Endothelial cell of umbilical vein (primary cell): ENCODE data around the gene TSPAN14.

Experiments used
- EZH2 ChIP-seq: IDR thresholded peaks from 2 replicates; pipeline ENCODE4 v1.6.1; 2012; ENCODE audit warnings: borderline replicate concordance, low read depth, mild to moderate bottlenecking, moderate library complexity, low read length, inconsistent platforms; ENCODE audit not compliant: severe bottlenecking
- JUN ChIP-seq: IDR thresholded peaks from 2 replicates; pipeline ENCODE4 v1.6.1; 2011; ENCODE audit warnings: borderline replicate concordance, low read depth; ENCODE audit not compliant: insufficient read length, insufficient read depth
- MYC ChIP-seq: IDR thresholded peaks from one replicate; pipeline ENCODE4 v1.6.1; 2011; ENCODE audit warnings: mild to moderate bottlenecking, low read depth, low read length
- POLR2AphosphoS5 ChIP-seq: IDR thresholded peaks from 2 replicates; pipeline ENCODE4 v1.6.1; 2012; ENCODE audit warnings: low read depth, mild to moderate bottlenecking, control low read depth, low read length, moderate library complexity; ENCODE audit not compliant: insufficient read depth
- TF ChIP-seq, protein P1 (sequence below), 2 donors: IDR thresholded peaks; 1 replicate in 1 of 2; 2 replicates in 1 of 2; pipeline ENCODE4 v1.5.1; 2011; ENCODE audit warnings: low read length in 2 of 2, mild to moderate bottlenecking in 2 of 2, moderate library complexity in 2 of 2, control low read depth in 1 of 2, inconsistent platforms in 1 of 2, low read depth in 1 of 2; ENCODE audit not compliant: insufficient read depth in 1 of 2; ENCODE audit errors: extremely low read depth in 1 of 2

DNA sequence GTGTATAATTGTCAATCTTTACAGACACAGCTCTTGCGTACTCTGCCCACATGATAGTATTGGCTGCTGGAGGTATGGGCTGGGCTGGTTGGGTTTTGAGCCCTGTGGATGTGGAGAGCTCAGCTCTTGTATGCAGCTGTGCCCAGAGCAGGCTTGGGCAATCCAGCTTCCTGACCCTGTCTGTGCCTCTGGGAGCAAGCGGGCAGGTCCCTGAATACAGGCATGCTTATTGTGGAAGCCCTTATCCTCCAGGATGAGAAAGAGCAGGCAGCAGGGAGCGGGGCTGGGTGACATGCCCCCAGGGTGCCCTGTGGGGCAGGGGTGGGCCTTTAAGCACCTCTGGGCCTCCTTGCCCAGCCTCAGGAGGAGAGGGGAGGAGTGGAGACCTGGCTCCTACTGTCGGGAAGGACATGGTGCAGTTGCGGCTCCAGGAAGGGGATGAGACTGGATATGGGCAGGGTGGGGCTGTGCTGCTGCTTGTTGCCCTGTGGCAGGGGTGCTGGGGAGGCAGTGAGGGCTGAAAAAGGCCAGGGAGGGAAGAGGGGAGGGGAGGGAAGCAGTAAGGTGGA lies 50.9 kb downstream of the TSPAN14 start:
- TF ChIP-seq EZH2: no peak
- no peak for TF ChIP-seq MYC
- TF ChIP-seq, protein P1, sequence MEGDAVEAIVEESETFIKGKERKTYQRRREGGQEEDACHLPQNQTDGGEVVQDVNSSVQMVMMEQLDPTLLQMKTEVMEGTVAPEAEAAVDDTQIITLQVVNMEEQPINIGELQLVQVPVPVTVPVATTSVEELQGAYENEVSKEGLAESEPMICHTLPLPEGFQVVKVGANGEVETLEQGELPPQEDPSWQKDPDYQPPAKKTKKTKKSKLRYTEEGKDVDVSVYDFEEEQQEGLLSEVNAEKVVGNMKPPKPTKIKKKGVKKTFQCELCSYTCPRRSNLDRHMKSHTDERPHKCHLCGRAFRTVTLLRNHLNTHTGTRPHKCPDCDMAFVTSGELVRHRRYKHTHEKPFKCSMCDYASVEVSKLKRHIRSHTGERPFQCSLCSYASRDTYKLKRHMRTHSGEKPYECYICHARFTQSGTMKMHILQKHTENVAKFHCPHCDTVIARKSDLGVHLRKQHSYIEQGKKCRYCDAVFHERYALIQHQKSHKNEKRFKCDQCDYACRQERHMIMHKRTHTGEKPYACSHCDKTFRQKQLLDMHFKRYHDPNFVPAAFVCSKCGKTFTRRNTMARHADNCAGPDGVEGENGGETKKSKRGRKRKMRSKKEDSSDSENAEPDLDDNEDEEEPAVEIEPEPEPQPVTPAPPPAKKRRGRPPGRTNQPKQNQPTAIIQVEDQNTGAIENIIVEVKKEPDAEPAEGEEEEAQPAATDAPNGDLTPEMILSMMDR (IDR thresholded peaks at IDR 0.05; ENCODE audit: extremely low read depth in 1 of 2, insufficient read depth in 1 of 2, low read depth in 1 of 2, low read length in 2 of 2): no peak
- TF ChIP-seq JUN: no peak
- no peak for TF ChIP-seq POLR2AphosphoS5
